GM19043 (cell line): ENCODE data around the gene FOXP1.
"Not testable (repeated sequence)": the region's sequence is repeated elsewhere in the genome, so short reads cannot be mapped to it uniquely, and the experiment has no call there.

Experiments used
- ATAC-seq: cut with Tn5 transposase; IDR thresholded peaks from one replicate; pipeline ENCODE4 v1.9.1; 2021; ENCODE audit warnings: low read depth; ENCODE audit not compliant: unreplicated experiment

FOXP1 gene

DNA sequence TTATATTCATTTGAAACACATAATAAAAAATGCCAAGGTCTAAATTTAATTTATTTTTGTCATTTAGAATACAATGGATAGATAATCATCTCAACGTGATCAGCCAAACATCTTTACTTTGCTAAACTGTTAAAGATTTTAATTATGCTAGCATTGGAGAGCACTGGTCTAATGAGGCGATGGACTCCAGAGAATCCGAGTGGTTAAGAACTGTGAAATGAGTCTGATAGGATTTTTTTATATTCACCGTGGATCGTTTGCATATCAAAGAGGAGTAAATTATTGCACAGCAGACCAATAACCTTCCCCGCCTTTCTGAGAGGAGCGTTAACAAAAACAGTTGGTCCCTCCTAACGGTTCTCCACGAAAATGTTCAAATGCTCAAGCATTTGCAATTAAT, 540.8 kb downstream of the FOXP1 start:
- no peak for ATAC-seq

DNA sequence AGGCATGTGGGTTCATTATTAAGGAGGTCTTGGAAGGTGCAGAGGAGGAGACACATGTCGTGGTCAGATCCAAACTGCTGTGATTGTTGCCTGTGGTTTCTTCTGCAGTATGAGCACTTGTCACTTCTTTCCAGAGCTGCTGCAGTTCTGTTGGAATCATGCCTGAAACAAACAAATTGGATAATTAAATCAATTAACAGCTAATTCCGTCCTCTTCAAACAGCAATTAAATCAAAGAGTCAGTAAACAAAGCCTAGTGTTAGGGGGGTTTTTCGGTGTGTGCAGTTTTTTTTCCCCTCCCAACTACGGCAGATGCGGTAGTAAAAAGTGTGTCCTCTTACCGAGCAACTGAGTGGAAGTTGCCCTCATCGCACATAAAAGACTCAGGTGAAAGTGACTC, 542.2 kb downstream of the FOXP1 start:
- no peak for ATAC-seq

DNA sequence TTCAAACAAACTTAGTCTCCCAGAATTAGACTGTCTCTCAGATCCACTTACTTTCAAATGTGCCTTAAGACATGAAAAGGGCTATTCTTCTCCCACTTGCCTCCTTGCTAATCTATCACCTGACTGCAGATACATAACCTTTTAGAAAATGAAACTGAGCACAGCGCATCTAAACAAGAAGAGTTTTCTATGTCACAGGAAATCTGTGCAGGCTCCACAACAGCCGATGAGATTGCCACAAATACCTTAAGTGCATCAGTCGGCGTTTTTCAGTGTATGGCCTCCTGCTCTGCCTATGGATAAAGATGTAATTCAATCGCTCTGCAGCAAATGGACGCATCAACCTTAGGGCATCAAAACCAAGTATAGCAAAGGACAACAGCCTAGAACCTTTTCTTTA, 544.2 kb downstream of the FOXP1 start:
- ATAC-seq, result no peak

DNA sequence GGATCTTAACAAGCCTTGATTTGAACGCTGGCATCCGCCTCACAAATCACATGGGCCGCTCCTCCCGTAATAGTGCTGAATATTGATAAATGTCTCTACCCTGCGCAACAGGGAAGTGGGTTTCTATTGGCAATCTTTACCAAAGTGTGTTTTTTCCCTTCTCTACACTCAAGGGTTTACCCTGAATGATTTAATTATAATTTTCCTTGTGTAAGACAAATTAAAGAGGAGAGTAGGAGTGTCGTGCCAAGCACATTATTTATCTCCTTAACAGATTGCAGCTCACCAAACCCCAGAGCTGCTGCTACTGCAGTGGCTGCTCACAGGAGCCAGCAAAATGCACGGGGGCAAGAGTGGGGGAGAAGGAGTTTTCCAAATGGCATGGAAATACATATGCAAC, 545.8 kb downstream of the FOXP1 start:
- no peak for ATAC-seq

DNA sequence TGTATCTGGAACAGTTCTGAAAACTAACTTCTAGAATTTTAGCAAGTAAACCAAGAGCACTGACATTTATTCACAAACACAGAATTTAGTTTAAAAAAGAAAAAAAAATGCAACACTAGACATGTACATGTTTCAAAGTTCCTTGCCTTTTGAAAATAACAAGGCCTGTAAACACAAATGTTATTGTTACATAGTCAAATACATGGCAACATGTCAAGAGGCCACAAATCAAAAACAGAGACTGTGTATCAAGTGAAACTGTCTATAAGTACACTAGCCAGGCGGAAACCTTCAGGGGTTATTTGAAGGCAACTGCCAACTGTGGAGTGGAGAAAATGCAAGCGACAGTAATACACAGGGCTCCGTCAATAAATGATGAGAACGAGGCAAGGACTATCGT, 547.6 kb downstream of the FOXP1 start:
- ATAC-seq, result no peak

DNA sequence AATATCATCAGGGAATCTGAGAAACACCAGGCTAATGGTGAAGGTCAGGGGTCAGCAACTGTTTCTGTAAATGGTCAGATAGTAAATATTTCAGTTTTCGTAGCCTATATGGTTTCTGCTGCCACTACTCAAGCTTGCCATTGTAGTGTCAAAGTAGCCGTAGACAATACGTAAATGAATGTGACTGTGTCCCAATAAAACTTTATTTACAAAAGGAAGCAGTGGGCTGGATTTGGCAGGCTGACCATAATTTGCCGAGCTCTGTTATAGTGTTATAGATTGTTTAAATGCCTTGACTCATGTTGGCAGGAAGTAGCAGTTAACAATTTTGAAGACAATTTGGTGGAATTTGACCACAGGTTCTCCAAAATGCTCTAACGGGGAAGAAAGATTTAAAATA, 548.2 kb downstream of the FOXP1 start:
- no peak for ATAC-seq

DNA sequence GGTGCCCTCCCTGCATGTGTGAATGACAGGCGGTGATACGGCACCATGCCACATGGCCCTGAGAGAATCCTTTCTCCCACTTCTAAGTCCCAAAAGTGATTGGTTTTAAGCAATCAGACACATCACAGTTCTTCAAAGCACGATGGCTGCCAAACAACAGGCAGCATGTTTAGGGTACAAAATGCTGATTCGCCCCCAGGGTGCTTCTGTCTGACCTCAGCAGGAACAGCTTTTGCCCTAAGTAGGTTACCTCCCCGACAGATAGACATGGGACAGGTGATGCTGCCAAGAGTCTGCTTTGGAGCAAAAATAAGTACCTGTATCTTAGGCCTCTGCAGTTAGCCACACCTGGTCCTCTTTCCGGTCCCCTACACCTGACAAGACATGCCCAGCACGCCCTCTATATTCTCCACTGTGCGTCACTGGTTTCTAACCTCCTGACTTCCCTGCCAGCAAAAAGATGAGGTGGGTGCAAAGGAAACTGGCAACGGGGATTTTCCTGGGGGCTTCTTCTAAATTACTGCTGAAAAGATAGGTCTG, 549.8 kb downstream of the FOXP1 start:
- ATAC-seq, result no peak

DNA sequence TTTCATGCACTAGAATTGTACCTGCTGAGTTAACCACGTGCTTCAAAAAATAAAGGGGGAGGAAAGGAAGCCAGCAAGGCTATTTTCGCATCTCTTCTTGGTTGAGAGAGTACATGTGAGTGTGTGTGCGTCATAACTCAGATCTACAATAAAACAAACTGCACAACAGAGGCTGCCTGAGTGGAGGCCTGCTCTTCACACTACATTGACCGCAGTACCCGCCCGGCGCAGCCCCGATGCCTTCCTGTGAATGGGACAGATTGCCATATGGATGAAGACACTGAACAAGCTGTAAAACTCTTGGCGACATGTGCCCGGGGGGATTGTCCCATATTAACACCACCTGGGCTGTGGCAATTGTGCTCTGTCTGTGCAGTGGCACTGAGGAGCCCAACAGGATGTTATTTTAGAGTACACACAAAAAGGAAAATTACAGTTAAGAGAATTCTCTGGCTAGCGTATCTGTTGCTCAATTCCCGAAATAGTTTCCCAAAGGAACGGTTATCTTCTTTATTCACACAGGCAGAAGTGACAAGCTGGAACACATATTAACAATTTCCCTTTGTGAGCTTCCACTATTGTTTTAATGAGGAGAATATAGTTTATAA, 551.5 kb downstream of the FOXP1 start:
- peak; percentile 59 for ATAC-seq

DNA sequence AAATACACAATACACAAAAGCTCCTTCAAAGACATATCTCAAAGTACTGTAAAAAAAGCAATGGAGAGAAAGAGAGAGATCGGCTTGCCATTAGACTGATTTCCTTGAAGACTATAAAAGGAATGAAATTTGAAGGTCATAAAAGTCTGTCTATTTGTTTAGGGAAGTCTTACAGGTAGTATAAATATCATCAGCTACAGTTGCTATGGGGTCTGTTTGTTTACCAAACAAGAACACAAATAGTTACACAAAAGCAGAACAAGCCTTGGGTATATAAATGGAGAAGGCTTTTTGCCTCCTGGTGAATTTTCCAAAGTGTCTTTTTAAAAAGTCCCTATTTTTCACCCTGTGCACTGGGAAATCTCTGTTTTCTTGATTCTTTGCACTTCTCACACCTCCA, 552.3 kb downstream of the FOXP1 start:
- ATAC-seq, result no peak

DNA sequence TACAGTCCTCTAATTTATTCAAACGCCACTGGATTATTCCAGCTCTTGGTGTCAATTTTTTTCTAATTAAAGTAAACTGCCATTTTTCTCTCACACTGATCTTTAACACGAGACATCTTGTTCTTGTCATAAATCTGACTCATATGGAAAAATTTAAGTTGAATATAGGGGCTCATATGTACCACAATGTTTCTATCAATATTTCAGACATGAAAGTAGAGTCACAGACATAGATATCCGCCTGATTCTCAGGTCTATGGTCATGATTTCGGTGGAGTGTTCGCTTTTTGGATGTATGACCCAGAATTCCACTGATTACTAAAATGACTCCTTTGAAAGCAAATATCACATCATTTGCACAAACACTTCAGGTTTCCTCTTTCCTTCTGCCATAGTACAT, 552.8 kb downstream of the FOXP1 start:
- ATAC-seq, result no peak

DNA sequence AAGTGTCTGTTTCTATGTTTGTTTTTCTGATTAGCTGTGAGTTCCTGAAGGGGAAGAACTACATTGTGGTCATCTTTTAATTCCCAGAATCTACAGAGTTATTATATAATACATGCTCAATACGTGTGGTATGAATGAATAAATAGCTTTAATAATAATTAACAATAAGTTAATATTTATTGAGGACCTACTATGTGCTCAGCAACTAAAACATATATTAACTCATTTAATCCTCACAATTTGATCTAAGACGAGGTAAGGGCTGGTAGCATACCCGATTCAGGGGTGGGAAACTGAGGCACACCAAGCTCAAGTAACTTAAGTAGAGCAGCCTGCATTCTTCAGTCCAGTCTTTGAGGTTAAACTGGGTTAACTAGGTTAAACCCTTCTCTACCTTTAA, 553.8 kb downstream of the FOXP1 start:
- no peak for ATAC-seq

DNA sequence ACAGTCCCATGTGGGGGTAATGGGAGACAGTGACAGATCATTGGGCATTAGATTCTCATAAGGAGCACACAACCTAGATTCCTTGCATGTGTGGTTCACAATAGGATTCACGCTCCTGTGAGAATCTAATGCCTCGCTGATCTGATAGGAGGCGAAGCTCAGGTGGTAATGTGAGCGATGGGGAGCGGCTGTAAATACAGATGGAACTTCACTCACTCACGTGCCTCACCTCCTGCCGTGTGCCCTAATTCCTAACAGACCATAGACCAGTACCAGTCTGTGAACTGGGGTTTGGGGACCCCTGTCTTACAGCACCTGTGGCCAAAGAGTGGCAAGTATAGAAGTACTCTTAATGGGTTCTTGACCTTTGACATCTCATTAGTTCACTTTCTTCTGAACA, 554.7 kb downstream of the FOXP1 start:
- ATAC-seq, result no peak

DNA sequence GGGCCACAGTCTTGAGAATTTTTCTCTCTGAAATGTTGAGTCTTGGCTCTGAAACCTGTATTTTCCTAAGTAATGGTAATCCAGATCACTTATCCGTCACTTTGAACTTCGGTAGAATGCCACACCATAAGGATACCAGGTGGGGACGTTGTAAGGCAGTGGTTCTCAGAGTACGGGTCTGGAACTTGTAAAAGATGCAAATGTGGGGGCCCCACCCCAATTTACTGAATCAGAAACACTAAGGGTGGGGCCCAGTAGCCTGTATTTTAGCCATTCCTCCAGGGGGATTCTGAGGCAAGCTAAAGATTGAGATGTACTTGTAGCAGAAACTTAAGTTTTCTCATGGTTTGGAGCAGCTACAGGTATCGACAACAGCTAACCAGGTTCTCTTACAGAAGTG, 555.3 kb downstream of the FOXP1 start:
- no peak for ATAC-seq

DNA sequence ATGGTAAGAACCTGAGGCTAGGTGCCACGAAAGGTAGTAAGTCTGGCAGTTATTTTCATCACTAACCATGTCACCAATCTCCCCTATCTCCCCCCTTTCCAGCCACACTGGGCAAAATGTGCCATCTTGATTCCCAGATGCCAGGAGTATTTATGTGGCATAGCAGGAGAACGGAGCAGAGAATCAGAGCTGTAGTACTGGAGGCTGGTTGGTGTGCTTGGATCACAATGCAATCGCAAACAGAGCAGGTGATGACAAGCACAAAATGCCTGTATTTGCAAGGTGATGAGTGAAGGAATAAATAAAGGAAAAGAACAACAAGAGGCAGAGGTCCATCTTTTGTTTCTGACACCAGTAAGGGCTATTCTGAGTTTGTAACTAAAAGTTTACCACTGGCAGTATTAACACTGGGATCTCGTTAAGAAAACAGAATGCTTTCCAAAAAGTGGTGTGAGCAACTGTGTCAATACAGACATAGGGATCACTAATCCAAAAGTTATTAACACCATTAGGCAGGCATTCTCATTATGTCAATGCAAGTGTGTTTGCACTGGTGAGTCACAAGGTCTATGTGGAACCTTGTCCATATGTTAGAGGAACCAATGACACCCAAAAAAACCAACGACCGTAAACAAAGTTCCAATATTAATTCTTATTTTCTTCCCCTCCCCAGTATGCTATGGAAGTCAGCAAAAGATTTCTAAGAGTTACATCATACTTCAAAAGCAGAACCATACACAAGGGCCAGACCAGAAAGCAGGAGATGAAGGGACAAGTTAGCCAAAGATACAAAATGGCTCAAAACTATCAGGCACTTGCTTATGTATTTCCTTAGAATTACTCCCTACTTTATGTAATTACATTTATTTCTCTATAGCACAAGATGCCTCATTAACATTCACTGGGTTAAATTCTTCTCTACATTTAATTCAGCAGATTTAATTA, 556.6 kb downstream of the FOXP1 start:
- ATAC-seq, result no peak

DNA sequence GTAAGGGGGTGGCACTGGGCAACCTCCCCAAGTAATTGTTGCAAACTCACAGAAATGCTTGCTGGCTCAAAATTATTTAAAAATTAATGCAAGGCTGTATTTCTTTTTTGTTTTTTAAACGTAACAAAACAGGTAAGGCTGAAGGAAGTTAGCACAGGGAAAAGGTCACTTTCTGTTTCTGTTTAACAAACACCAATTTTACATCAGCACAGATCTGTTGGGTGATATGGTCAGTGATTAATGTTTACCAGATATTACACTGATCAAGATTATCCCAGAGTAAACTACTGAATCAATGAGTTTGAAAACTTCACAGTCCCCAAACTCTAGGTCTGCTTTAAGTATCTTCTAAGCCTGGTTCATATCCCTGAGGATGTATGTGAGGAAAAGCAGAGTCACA, 558.0 kb downstream of the FOXP1 start:
- ATAC-seq, result no peak

DNA sequence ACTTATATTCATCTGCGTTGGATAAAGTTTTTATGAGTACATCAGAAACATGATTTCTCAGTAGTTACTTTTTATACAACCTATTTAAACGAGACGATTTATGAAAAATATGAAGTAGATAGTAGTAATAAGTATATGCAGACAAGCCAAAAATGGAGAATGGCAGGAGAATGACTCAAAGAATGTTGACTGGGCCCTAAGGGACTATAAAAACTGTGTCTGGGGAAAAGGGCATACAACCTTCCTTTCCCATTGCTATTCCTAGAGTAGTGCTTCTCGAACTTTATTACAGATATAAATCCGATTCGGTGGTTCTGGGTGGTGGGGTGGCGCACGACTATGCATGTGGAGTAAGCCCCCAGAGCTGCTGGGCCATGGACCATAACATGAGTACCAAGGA, 558.5 kb downstream of the FOXP1 start:
- ATAC-seq, result no peak

DNA sequence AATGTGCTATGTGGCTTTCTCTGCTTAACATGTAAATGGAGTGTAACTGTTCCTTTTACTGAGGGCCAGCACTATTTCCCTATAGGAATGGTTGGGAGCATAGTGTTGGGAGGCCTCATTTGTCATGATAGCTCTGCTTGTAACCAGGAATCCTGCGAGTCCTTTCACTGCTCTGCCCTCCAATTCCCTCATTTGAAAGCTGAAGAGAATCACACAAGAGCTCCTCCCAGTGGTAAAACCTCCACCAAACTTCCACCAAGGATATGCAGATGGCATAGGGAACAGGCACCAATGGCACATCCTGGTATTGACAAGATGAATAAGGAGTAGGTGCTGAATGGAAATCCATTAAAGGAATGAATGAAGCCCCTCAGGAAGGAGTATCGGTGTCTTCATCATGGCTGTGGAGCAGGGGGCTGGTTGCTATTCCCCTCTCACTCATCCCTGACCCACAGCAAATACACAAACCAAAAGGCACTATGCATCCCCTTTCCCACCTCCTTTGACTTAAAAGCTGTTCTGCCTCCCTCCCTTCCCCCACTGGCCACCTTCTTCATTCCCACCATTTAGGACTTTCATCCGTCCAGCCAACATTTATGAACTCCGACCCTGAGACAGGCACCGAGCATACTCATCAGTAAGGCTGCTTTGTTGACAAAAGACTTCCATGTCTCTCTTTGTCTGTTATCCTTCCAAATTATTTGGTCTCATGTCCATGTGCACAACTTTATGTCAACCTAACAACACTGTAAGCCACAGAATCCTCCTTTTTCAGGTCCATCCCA, 560.8 kb downstream of the FOXP1 start:
- no peak for ATAC-seq

DNA sequence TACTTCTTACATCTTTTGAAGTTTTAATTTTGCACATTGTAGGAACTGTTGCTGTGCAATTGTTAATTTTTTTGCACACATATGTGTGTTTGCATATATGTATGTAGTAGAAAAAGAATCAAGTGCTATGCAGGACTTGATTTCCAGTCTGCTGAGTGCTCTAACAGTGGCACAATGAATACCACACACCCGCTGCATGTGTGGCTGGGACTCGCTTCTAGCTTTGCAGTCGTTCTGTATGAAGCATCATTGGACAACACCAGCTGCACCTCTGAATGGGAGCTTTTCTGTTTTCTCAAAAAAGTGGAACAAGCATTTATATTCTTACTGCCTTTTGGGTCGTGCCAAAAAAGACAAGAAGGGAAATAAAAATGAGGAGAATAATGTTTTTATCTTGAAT, 564.7 kb downstream of the FOXP1 start:
- ATAC-seq, result no peak

DNA sequence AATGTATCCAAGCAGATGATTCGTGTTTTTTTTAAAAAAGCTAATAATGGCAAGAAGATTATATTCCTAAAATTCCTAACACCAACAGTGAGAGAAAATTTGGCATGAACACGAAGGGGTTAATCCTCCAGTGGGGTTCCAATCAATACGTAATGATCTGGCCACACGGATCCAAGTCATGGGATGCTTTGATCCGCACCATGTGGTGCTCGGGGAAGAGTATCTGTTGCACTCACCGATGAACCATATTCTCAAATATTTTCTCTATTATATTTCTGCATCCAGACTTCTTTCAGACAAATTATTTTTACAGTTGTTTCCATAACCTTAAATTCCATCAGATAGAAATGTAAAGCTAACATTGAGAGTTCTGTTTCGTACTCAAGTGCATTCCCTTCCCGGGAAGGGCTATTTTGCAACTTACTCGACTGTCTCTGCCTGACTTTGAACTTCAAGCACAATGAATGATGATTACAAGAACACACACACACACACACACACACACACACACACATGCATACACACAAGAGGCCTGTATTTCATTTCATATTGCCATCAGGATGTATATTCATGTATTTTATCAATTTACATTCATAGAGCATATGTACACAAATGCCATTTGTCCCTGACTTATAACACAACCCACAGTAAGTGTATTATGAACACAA, 567.2 kb downstream of the FOXP1 start:
- ATAC-seq, result no peak

DNA sequence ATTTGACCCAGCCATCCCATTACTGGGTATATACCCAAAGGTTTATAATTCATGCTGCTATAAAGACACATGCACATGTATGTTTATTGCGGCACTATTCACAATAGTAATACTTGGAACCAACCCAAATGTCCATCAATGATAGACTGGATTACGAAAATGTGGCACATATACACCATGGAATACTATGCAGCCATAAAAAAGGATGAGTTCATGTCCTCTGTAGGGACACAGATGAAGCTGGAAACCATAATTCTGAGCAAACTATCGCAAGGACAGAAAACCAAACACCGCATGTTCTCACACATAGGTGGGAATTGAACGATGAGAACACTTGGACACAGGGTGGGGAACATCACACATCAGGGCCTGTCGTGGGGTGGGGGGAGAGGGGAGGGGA, 568.9 kb downstream of the FOXP1 start:
- not testable (repeated sequence) for ATAC-seq

DNA sequence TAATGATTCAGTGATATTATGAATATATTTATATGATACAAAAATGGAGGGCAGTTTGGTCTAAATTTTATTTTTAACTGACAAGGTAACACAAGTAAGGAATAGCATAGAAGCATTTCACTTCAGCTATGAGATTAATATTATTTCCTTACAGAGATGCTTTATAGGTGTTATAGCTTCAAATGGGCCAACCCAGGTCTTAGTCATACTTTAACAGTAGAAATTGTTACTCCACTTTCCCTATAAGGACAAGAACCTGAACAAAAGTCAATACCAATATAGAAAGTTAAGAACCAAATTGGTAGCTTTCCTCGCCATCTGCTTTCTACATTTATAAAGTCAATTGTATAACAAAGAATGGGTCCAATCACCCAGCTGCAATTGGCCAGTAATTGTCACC, 570.6 kb downstream of the FOXP1 start:
- ATAC-seq, result no peak
